ENCODE measurements around the gene GNB3. TPM values are rescaled to one million over a fixed set of nuclear protein-coding genes. Genes with fewer than 3 reads are reported as not detected.

The GNB3 gene
- total and polyA plus RNA-seq, 9 of the 15 experiments (the other 6 are each of a cell fraction or from before 2014, with no cell fraction given), result 1.4 to 5.8 (median 2.0) TPM

- TF ChIP-seq JUND (IDR thresholded peaks at IDR 0.05; ENCODE audit: borderline replicate concordance, low read depth, low read length), result no peak
- TF ChIP-seq JUND (tag; IDR thresholded peaks at IDR 0.05; ENCODE audit: borderline replicate concordance, low read depth, low read length), result no peak
- TF ChIP-seq ZNF639 (CRISPR knock-in tag; conservative IDR thresholded peaks at IDR 0.05 in 1 of 2, IDR thresholded peaks at IDR 0.05 in 1 of 2), result no peak; a peak in 1 of 4 replicates
- 0 out of 4 replicates have a peak, but pooled peaks of 1 of the 2 experiments have one; percentile 7 for TF ChIP-seq MLLT1 (IDR thresholded peaks at IDR 0.05)
- TF ChIP-seq BRF1 (IDR thresholded peaks at IDR 0.05; ENCODE audit: borderline replicate concordance, extremely low read depth, insufficient read length), result no peak
- peak; percentile 82 to 85 for TF ChIP-seq NRF1 (conservative IDR thresholded peaks at IDR 0.05 in 1 of 2, IDR thresholded peaks at IDR 0.05 in 1 of 2)
- no peak for TF ChIP-seq POU5F1 (IDR thresholded peaks at IDR 0.05; ENCODE audit: borderline replicate concordance, low read depth, low read length, partially characterized antibody)
- no peak for TF ChIP-seq MEF2D (tag; conservative IDR thresholded peaks at IDR 0.05; ENCODE audit: low read depth)
- peak; percentile 92 for TF ChIP-seq TGIF2 (CRISPR knock-in tag; IDR thresholded peaks at IDR 0.05)
- TF ChIP-seq ZNF398 (CRISPR knock-in tag; IDR thresholded peaks at IDR 0.05), result no peak
- no peak for TF ChIP-seq LEF1 (IDR thresholded peaks at IDR 0.05)
- peak; percentile 81 for TF ChIP-seq CHD1 (IDR thresholded peaks at IDR 0.05; ENCODE audit: low read length)
- TF ChIP-seq ELF4 (CRISPR knock-in tag; IDR thresholded peaks at IDR 0.05), result no peak
- no peak for TF ChIP-seq ZNF354B (CRISPR knock-in tag; IDR thresholded peaks at IDR 0.05)
- no peak for TF ChIP-seq ZNF655 (CRISPR knock-in tag; IDR thresholded peaks at IDR 0.05)
- TF ChIP-seq ZNF184 (CRISPR knock-in tag; IDR thresholded peaks at IDR 0.05), result no peak
- no peak for TF ChIP-seq U2AF2 (optimal IDR thresholded peaks at IDR 0.05; ENCODE audit: low read depth, low read length)
- no peak for TF ChIP-seq HDAC2 (IDR thresholded peaks at IDR 0.05)
- TF ChIP-seq ELF1 (tag; IDR thresholded peaks at IDR 0.05), result no peak
- no peak for TF ChIP-seq MCM3 (IDR thresholded peaks at IDR 0.05)
- no peak for TF ChIP-seq XRCC5 (IDR thresholded peaks at IDR 0.05; ENCODE audit: low read depth, low read length)
- no peak for TF ChIP-seq HMBOX1 (IDR thresholded peaks at IDR 0.05)
Observed at GRCh38 chr12:6867413-6868210, 26.9 kb downstream of the GNB3 start, which contains the start of gene TPI1 (continued).

All from K562 (cell line).